SK-N-SH (cell line): Measurements from ENCODE around the gene ATP6V1B1.

Experiments
- EP300 ChIP-seq, 2 experiments: IDR thresholded peaks; 2 replicates each; pipeline versions ENCODE4 v1.4.0 to v1.6.1; 2012; ENCODE audit warnings: borderline replicate concordance in 1 of 2, low read depth in 1 of 2, low read length in 1 of 2
- EZH2phosphoT487 ChIP-seq: fragments of 200-600 bp; sonication (generic); IDR thresholded peaks from 2 replicates; pipeline ENCODE4 v1.6.1; 2017; ENCODE audit warnings: low read depth, mixed run types, mild to moderate bottlenecking, antibody characterized with exemption, moderate library complexity, borderline replicate concordance
- FOSL2 ChIP-seq: IDR thresholded peaks from 2 replicates; pipeline ENCODE4 v1.4.0; 2012; ENCODE audit warnings: low read depth, mild to moderate bottlenecking, moderate library complexity, borderline replicate concordance
- FOXM1 ChIP-seq: IDR thresholded peaks from 2 replicates; pipeline ENCODE4 v1.4.0; 2012; ENCODE audit warnings: low read depth, mild to moderate bottlenecking
- JUND ChIP-seq: IDR thresholded peaks from 2 replicates; pipeline ENCODE4 v1.4.0; 2012
- POLR2AphosphoS5 ChIP-seq: IDR thresholded peaks from 2 replicates; pipeline ENCODE4 v1.6.1; 2012; ENCODE audit warnings: low read depth, low read length
- RAD21 ChIP-seq: IDR thresholded peaks from 2 replicates; pipeline ENCODE4 v1.6.1; 2012; ENCODE audit warnings: mild to moderate bottlenecking, low read length
- TAF1 ChIP-seq: IDR thresholded peaks from 2 replicates; pipeline ENCODE4 v1.6.1; 2012; ENCODE audit warnings: low read depth, mild to moderate bottlenecking, low read length, moderate library complexity, borderline replicate concordance
- TEAD4 ChIP-seq: IDR thresholded peaks from 2 replicates; pipeline ENCODE4 v1.4.0; 2012; ENCODE audit warnings: mild to moderate bottlenecking, borderline replicate concordance; ENCODE audit not compliant: insufficient read depth
- TF ChIP-seq, protein P1 (sequence below): fragments of 200-600 bp; sonication (generic); IDR thresholded peaks from 2 replicates; pipeline ENCODE4 v1.6.1; 2017; ENCODE audit warnings: antibody characterized with exemption, mild to moderate bottlenecking, moderate library complexity
- TF ChIP-seq, protein P2 (sequence below): IDR thresholded peaks from 2 replicates; pipeline ENCODE4 v1.6.1; 2012; ENCODE audit warnings: mild to moderate bottlenecking, low read depth, low read length, moderate library complexity
- TF ChIP-seq, protein P3 (sequence below): IDR thresholded peaks from 2 replicates; pipeline ENCODE4 v1.4.0; 2012; ENCODE audit warnings: low read depth, borderline replicate concordance

DNA sequence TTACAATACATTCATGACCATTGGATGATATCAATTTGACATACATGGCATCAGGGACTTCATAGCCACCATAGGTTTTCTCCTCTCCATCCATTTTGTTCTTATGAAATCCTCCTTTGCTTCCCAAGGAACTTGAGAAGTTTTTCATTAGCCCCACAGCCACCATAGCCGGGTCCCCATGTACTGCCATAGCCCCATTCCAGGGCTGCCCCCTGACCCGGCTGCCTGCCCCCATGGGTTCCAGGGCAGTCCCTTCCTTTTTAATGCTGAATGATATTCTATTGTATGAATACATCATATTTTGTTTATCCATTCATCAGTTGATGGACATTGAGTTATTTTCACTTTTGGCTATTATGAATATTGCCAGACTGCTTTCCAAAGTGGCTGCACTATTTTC is 20.4 kb downstream of the ATP6V1B1 start:
- TF ChIP-seq, protein P1, sequence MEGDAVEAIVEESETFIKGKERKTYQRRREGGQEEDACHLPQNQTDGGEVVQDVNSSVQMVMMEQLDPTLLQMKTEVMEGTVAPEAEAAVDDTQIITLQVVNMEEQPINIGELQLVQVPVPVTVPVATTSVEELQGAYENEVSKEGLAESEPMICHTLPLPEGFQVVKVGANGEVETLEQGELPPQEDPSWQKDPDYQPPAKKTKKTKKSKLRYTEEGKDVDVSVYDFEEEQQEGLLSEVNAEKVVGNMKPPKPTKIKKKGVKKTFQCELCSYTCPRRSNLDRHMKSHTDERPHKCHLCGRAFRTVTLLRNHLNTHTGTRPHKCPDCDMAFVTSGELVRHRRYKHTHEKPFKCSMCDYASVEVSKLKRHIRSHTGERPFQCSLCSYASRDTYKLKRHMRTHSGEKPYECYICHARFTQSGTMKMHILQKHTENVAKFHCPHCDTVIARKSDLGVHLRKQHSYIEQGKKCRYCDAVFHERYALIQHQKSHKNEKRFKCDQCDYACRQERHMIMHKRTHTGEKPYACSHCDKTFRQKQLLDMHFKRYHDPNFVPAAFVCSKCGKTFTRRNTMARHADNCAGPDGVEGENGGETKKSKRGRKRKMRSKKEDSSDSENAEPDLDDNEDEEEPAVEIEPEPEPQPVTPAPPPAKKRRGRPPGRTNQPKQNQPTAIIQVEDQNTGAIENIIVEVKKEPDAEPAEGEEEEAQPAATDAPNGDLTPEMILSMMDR, result no peak
- no peak for TF ChIP-seq RAD21
- TF ChIP-seq FOXM1, result no peak
- no peak for TF ChIP-seq TEAD4
- TF ChIP-seq EP300 (IDR thresholded peaks at IDR 0.05; ENCODE audit: borderline replicate concordance in 1 of 2, low read depth in 1 of 2, low read length in 1 of 2), result no peak
- TF ChIP-seq TAF1, result no peak
- TF ChIP-seq EZH2phosphoT487, result no peak
- no peak for TF ChIP-seq JUND
- TF ChIP-seq, protein P2, sequence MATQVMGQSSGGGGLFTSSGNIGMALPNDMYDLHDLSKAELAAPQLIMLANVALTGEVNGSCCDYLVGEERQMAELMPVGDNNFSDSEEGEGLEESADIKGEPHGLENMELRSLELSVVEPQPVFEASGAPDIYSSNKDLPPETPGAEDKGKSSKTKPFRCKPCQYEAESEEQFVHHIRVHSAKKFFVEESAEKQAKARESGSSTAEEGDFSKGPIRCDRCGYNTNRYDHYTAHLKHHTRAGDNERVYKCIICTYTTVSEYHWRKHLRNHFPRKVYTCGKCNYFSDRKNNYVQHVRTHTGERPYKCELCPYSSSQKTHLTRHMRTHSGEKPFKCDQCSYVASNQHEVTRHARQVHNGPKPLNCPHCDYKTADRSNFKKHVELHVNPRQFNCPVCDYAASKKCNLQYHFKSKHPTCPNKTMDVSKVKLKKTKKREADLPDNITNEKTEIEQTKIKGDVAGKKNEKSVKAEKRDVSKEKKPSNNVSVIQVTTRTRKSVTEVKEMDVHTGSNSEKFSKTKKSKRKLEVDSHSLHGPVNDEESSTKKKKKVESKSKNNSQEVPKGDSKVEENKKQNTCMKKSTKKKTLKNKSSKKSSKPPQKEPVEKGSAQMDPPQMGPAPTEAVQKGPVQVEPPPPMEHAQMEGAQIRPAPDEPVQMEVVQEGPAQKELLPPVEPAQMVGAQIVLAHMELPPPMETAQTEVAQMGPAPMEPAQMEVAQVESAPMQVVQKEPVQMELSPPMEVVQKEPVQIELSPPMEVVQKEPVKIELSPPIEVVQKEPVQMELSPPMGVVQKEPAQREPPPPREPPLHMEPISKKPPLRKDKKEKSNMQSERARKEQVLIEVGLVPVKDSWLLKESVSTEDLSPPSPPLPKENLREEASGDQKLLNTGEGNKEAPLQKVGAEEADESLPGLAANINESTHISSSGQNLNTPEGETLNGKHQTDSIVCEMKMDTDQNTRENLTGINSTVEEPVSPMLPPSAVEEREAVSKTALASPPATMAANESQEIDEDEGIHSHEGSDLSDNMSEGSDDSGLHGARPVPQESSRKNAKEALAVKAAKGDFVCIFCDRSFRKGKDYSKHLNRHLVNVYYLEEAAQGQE, result no peak
- no peak for TF ChIP-seq FOSL2
- no peak for TF ChIP-seq POLR2AphosphoS5
- TF ChIP-seq, protein P3, sequence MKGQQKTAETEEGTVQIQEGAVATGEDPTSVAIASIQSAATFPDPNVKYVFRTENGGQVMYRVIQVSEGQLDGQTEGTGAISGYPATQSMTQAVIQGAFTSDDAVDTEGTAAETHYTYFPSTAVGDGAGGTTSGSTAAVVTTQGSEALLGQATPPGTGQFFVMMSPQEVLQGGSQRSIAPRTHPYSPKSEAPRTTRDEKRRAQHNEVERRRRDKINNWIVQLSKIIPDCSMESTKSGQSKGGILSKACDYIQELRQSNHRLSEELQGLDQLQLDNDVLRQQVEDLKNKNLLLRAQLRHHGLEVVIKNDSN, result no peak
